T-helper 17 cell (primary cell): ENCODE results near the gene KRT82. TPM values are rescaled to one million over a fixed set of nuclear protein-coding genes. Genes with fewer than 3 reads are reported as not detected.
A peak's percentile ranks its signal among the peaks of the same experiment; 100 is the strongest.

Source experiments
- ATAC-seq: fragments of 150-1000 bp; cut with Tn5 transposase; 2 replicates; pipeline ENCODE4 v1.10.0; 2021; ENCODE audit warnings: mild to moderate bottlenecking, moderate library complexity
- DNase-seq, 3 donors: peaks; one replicate each; pipeline versions ENCODE4 v3.0.0 to v3.0.0-alpha.2; 2020 to 2021
- H3K9me3 ChIP-seq: one replicate; pipeline ENCODE4 v1.7.0; 2013; ENCODE audit warnings: low read length, mild to moderate bottlenecking; ENCODE audit not compliant: control insufficient read depth, poor library complexity, severe bottlenecking
- H3K27ac Mint-ChIP-seq: one replicate; pipeline ENCODE4 v1.8.0; 2022; ENCODE audit warnings: mild to moderate bottlenecking, moderate library complexity, mixed read lengths
- H3K27me3 Mint-ChIP-seq: one replicate; pipeline ENCODE4 v1.8.0; 2022; ENCODE audit warnings: mixed read lengths
- H3K36me3 Mint-ChIP-seq: one replicate; pipeline ENCODE4 v1.8.0; 2022; ENCODE audit warnings: low read depth, mixed read lengths
- H3K4me1 Mint-ChIP-seq: one replicate; pipeline ENCODE4 v1.8.0; 2022; ENCODE audit warnings: mild to moderate bottlenecking, mixed read lengths
- H3K4me3 Mint-ChIP-seq: one replicate; pipeline ENCODE4 v1.8.0; 2022; ENCODE audit warnings: mild to moderate bottlenecking, moderate library complexity, mixed read lengths
- total RNA-seq, 4 donors: library from RNA in 2 of 4; stranded (reverse) in 2 of 4; gene quantifications; one replicate each; pipeline ENCODE4 v1.2.3 and lab custom pipeline; 2022 to 2026

The KRT82 gene
- total RNA-seq, 2 donors from 2014 or later, result not detected

- DNase-seq (no peak), ATAC-seq (no peak)
- no peaks in the 10 kb centered on the region for H3K9me3 ChIP-seq
- Mint-ChIP-seq H3K27ac (no peak overlapping the region), H3K27me3 (peaks cover 68% of the 10 kb centered on the region), H3K4me3 (no peak overlapping the region), H3K4me1 (peaks cover under 1% of the 10 kb centered on the region), H3K36me3 (peaks cover 2% of the 10 kb centered on the region)
These were observed 34.7 kb upstream of the KRT82 start for GRCh38 chr12:52440821-52441319.

- H3K9me3 ChIP-seq, result no peaks in the 10 kb centered on the region
- Mint-ChIP-seq H3K36me3 (peaks cover 2% of the 10 kb centered on the region), H3K27me3 (peaks cover 74% of the 10 kb centered on the region), H3K4me1 (no peaks in the 10 kb centered on the region), H3K27ac (no peak overlapping the region), H3K4me3 (no peak overlapping the region)
- DNase-seq, result no peak
- ATAC-seq, result no peak
These were observed 33.7 kb upstream of the KRT82 start for GRCh38 chr12:52439845-52440244.

GRCh38 chr12:52439420-52439819 lies 33.3 kb upstream of the KRT82 start:
- H3K4me3 Mint-ChIP-seq, result no peak overlapping the region
- ATAC-seq, result no peak
- no peaks in the 10 kb centered on the region for H3K4me1 Mint-ChIP-seq
- H3K27ac Mint-ChIP-seq, result no peak overlapping the region
- peaks cover 76% of the 10 kb centered on the region for H3K27me3 Mint-ChIP-seq
- no peak for DNase-seq
- H3K9me3 ChIP-seq, result no peaks in the 10 kb centered on the region
- peaks cover 2% of the 10 kb centered on the region for H3K36me3 Mint-ChIP-seq

- Mint-ChIP-seq H3K36me3 (peaks cover 2% of the 10 kb centered on the region), H3K27me3 (peaks cover 82% of the 10 kb centered on the region), H3K4me3 (no peak overlapping the region), H3K27ac (no peak overlapping the region), H3K4me1 (no peaks in the 10 kb centered on the region)
- DNase-seq, result no peak
- H3K9me3 ChIP-seq, result no peaks in the 10 kb centered on the region
- ATAC-seq, result no peak
These were observed 32.5 kb upstream of the KRT82 start for GRCh38 chr12:52438305-52439301.

GRCh38 chr12:52437508-52437907 lies 31.4 kb upstream of the KRT82 start:
- Mint-ChIP-seq H3K27me3 (peaks cover 82% of the 10 kb centered on the region), H3K4me1 (no peaks in the 10 kb centered on the region), H3K36me3 (peaks cover 2% of the 10 kb centered on the region), H3K27ac (no peak overlapping the region), H3K4me3 (no peak overlapping the region)
- ATAC-seq (no peak), DNase-seq (no peak)
- H3K9me3 ChIP-seq, result no peaks in the 10 kb centered on the region

GRCh38 chr12:52436828-52437474 lies 30.8 kb upstream of the KRT82 start:
- H3K4me1 Mint-ChIP-seq, result no peaks in the 10 kb centered on the region
- H3K36me3 Mint-ChIP-seq, result no peaks in the 10 kb centered on the region
- H3K27me3 Mint-ChIP-seq, result peaks cover 77% of the 10 kb centered on the region
- ATAC-seq (no peak), DNase-seq (no peak)
- H3K27ac Mint-ChIP-seq, result no peak overlapping the region
- H3K9me3 ChIP-seq, result no peaks in the 10 kb centered on the region
- H3K4me3 Mint-ChIP-seq, result peak overlapping the region; percentile 31

GRCh38 chr12:52436000-52436827 lies 30.1 kb upstream of the KRT82 start:
- Mint-ChIP-seq H3K27ac (no peak overlapping the region), H3K27me3 (peaks cover 72% of the 10 kb centered on the region), H3K4me1 (no peaks in the 10 kb centered on the region), H3K36me3 (no peaks in the 10 kb centered on the region), H3K4me3 (peak overlapping the region; percentile 31)
- H3K9me3 ChIP-seq, result no peaks in the 10 kb centered on the region
- no peak for DNase-seq
- ATAC-seq, result no peak

- Mint-ChIP-seq H3K4me3 (no peak overlapping the region), H3K4me1 (no peaks in the 10 kb centered on the region), H3K27me3 (peaks cover 72% of the 10 kb centered on the region), H3K36me3 (no peaks in the 10 kb centered on the region), H3K27ac (no peak overlapping the region)
- DNase-seq, result no peak
- no peaks in the 10 kb centered on the region for H3K9me3 ChIP-seq
- no peak for ATAC-seq
These were observed 29.5 kb upstream of the KRT82 start for GRCh38 chr12:52435659-52435999.

- ATAC-seq (no peak), DNase-seq (no peak)
- Mint-ChIP-seq H3K4me1 (no peaks in the 10 kb centered on the region), H3K27me3 (peaks cover 72% of the 10 kb centered on the region), H3K27ac (no peak overlapping the region), H3K36me3 (no peaks in the 10 kb centered on the region), H3K4me3 (no peak overlapping the region)
- H3K9me3 ChIP-seq, result no peaks in the 10 kb centered on the region
These were observed 28.8 kb upstream of the KRT82 start for GRCh38 chr12:52434760-52435530.

- ATAC-seq (no peak), DNase-seq (no peak)
- peaks cover 68% of the 10 kb centered on the region for H3K27me3 Mint-ChIP-seq
- H3K4me3 Mint-ChIP-seq, result no peak within 1 kb of the TSS
- H3K9me3 ChIP-seq, result no peaks in the 10 kb centered on the region
- no peaks in the 10 kb centered on the region for H3K4me1 Mint-ChIP-seq
- H3K36me3 Mint-ChIP-seq, result no peaks in the 10 kb centered on the region
- H3K27ac Mint-ChIP-seq, result no peak within 1 kb of the TSS
These were observed 28.1 kb upstream of the KRT82 start, which contains the start of gene KRT75 for GRCh38 chr12:52434081-52434733. Gene KRT75 (minus strand): TSS chr12:52434371. CDS start chr12:52434304, 67 bp downstream.

- no peaks in the 10 kb centered on the region for H3K4me1 Mint-ChIP-seq
- no peak overlapping the region for H3K27ac Mint-ChIP-seq
- H3K4me3 Mint-ChIP-seq, result no peak overlapping the region
- no peaks in the 10 kb centered on the region for H3K9me3 ChIP-seq
- no peaks in the 10 kb centered on the region for H3K36me3 Mint-ChIP-seq
- ATAC-seq (no peak), DNase-seq (no peak)
- peaks cover 74% of the 10 kb centered on the region for H3K27me3 Mint-ChIP-seq
These were observed 27.5 kb upstream of the KRT82 start for GRCh38 chr12:52433501-52434080.
